Measurements from ENCODE around the gene SEC24C.

DNA sequence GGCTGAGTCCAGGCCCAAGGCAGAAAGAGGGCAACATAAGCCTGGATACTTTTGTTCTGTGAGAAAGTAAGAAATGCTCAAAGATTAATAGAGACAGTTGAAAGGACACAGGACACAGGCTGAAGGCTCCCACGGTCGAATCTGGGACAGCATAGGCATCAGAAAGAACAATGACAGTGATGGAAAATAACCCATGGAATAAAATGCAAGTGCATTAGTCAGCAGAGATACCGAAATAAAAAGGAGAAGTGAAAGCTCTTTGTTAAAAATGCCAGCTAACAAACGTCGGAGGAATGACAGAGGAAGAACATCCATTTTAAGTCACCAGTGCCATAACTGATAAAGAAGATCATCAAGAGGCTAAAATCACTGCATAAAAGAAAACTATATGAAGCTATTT, 26.6 kb upstream of the SEC24C start:
- TF ChIP-seq EZH2phosphoT487 (IDR thresholded peaks at IDR 0.05; ENCODE audit: borderline replicate concordance, low read depth, low read length): no peak
- TF ChIP-seq, protein P1, sequence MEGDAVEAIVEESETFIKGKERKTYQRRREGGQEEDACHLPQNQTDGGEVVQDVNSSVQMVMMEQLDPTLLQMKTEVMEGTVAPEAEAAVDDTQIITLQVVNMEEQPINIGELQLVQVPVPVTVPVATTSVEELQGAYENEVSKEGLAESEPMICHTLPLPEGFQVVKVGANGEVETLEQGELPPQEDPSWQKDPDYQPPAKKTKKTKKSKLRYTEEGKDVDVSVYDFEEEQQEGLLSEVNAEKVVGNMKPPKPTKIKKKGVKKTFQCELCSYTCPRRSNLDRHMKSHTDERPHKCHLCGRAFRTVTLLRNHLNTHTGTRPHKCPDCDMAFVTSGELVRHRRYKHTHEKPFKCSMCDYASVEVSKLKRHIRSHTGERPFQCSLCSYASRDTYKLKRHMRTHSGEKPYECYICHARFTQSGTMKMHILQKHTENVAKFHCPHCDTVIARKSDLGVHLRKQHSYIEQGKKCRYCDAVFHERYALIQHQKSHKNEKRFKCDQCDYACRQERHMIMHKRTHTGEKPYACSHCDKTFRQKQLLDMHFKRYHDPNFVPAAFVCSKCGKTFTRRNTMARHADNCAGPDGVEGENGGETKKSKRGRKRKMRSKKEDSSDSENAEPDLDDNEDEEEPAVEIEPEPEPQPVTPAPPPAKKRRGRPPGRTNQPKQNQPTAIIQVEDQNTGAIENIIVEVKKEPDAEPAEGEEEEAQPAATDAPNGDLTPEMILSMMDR (conservative IDR thresholded peaks at IDR 0.05; ENCODE audit: low read length): no peak
